Activated CD4-positive, alpha-beta T cell treated with anti-CD3 and anti-CD28 coated beads, Interleukin-10, Interleukin-2, amounts not matched to agents 100 ng/mL and 50 ng/mL, durations not matched to agents 16 hours and 8 hours (primary cell): ENCODE results near the gene ERGIC1.
"Not testable (repeated sequence)": the region's sequence is repeated elsewhere in the genome, so short reads cannot be mapped to it uniquely, and the experiment has no call there.

Experiments
- DNase-seq: peaks from one replicate; pipeline ENCODE4 v3.0.0-alpha.2; 2020

Gene ERGIC1

DNA sequence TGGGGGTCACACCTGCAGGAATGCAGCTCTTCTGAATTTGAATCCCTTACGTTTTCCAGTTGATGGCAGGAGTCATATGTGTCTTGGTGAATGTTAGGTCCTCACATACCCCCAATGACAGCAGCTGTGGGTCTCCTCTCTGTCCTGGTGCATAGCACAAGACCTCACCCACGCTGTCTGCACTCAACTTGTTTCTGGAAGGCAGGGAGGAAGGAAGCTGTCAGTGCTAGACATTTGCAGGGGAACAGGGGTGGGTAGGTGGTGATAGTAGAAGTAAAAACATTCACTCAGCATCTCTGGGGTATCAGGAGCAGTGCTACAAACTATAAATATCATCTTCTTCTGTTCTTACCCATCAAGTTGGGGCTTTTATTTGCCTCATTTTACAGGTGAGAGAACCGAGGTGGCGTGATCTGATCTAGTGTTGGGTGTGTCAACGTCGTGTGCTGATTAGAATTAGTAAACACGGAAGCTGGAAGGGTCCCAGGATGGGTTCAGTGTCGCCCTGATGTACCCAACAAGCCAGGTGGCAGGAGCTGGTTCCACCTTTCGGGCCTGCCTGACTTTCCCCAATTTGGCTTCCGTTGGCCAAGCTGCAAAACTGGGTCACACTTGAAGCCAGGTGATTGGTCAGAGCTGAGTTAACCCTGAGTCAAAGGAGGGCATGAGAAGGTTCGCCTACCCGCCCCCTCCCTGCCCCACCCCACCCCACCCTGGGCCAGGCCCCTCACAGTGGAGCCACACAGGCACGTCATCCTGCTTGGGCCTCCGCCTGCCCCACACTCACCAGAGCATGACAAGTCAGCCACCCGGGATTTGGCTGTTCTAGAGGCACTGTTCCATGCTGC, 15.8 kb downstream of the ERGIC1 start:
- no peak for DNase-seq

DNA sequence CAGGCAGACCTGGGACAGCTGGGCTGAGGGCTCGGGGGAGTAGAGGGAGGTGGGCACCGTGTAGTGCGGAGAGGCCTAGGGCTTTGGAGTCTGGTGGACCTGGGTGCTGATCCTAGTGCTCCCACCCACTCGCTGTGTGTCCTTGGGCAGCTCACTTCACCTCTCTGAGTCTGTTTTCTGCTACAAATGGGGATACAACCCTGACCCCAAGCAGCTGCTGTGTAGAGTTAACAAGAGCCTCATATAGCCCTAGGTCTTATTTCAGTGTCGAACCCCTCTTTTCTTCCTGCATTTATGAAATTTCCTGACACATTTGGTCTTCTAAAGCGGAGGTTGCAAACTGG, 16.4 kb downstream of the ERGIC1 start:
- no peak for DNase-seq

DNA sequence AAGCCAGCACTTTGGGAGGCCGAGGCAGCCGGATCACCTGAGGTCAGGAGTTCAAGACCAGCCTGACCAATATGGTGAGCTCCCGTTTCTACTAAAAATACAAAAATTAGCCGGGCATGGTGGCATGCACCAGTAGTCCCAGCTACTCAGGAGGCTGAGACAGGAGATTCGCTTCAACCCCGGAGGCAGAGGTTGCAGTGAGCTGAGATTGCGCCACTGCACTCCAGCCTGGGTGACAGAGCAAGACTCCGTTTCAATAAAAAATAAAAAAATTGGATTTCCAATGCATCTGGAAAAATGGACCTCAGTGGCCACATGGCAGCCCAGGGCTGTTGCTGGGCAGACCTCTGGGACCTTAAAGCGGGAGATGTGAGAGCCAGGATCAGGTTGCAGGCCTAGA, 17.2 kb downstream of the ERGIC1 start:
- DNase-seq, result not testable (repeated sequence)

DNA sequence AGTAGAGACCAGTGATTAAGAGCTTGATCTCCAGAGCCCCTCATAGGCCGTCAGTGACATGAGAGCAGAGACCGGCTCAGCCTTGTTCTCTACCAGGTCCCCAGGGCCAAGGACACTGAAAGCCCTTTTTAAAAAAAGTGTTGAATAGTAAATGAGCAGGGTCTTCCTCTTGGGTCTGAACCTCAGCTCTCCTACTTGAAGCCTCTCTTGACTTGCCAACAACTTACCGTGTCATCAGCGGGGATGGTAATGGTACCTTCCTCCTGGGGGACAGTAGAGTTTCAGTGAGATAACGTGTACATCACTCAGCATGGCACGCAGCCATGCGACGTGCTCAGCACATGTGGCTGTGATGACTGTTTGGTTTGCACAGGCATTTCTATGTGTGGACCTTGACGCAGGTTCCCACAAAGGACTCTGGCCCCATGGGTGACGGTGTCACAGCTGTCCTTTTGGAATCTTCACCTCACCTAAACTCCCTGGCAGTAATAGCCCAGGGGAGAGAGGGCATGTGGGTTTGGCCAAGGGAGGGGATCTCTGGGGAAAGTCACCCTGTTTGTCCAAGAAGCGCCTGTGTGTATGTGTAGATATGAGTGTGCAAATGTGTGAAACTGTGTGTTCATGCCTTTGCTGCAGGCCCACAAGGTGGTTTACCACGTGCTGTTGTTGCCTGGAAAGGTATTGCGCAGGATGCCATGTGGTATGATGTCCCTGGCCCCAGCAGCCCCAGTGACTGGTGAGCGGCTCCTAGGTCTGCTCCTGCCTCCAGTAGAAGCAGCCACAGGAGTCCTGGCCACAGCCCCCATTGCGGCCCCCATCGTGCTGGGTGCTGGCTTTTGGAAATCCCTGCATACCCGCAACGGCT, 18.7 kb downstream of the ERGIC1 start:
- peak; percentile 50 for DNase-seq

DNA sequence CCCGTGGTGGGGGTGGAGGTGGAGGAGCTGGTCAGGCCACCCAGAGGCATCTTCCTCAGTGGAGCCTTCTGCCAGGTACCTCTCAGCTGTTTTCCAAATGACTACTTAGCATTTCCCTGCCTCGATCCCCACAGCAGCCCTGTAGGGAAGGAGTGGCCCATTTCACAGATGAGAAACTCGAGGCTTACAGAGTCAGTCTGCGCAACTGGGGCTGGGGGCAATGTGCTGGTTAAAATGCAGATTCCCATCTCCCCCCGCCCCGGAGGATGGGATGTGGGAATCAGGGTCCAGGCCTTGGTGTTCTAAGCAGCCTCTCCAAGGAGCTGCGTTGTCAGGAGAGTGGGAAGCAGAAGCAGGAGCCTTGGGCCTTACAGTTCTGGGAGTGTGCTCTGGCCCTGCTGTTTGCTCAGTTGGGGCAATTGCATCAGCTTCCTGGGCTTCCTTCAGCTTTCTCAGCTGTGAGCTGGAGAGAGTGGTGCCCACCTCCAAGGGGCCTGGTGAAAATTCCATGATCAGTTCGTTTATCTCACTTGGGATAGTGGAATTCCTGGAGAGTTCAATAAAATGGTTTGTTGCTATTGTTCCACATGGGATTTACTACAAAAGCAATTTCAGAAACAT, 19.4 kb downstream of the ERGIC1 start:
- no peak for DNase-seq

DNA sequence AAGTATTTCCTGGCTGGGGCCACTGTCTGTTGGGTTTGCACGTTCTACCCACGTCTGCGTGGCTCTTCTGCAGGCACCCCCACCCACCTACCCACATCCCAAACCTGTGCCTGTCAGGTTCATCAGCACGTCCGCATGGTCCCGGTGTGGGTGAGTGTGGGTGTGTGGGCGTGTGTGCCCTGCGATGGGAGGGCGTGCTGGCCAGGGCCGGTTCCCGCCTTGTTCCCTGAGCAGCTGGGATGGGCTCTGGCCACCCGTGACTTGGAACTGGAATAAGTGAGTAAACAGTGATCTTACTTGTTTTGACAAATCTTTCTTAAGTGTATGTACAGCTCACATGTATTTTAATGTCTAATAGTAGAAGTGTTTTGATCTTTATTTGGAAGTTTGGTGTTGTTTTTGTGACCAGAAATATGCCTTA, 20.4 kb downstream of the ERGIC1 start:
- DNase-seq, result no peak

DNA sequence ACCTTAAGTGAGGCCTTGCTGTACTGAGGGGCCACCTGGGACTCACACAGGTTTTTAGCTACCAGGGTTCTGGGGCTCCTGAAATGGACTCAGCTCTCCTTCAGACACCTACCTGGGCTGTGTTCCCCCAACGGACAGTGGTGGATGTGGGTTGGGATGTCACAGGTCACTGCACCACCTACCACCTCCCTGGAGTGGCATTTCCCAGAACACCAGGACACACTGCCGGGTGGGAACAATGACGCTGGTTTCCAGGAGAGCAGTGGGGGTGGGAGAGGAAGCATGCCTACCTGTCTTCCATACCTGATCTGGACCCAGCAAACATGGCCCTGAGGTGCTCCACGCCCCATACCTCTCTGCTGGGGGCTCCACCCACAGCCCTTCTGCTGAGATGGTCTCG, 20.9 kb downstream of the ERGIC1 start:
- DNase-seq, result no peak

DNA sequence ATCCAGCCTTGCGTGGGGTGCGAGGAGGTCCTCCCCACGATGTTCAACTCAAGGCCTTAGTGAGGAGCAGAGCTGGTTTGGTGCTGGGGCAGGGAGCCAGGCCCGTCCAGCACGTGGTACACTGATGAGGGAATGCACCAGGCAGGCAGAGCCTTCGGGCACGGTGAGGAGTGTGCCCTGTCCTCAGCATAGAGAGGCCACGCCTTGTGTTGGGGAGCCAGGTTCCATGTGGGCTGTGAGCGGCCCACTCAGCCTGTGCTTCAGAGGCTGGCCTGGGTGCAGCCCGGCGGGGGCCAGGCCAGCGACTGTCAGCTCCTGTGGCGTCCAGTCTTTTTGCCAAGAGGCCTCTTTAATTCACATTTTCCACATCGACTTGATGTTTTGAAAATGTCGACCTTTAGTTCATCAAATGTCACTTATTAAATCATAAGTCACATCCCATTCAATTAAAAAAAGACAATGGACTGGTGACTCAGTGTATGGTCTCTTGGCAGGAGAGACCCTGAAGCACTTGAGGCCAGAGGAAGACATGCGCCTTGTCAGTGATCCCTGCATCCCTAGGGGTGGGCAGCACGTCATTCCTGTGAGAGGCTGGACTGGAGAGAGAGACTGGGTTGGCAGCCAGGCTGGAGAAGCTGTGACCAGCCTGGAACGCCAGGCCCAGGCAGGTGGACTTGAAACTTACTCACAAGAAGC, 21.7 kb downstream of the ERGIC1 start:
- no peak for DNase-seq

DNA sequence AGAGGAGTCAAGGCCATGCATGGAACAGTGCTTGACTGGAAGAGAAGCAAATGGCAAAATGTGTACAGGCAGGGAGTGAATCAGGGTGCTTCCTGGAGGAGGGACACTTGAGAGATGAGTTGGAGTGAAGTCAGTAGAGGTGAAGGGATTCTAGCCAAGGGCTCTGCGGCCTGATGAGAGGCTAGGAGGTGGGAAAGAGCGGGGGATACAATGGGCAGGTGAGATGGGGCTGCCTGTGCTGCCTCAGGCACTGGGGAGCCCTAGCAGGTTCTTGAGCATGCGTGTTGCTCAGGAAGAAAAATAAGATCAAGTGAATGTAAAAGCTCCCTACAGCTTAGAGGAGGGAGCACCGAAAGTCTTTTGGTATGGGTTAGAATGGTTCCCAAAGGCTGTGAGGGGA, 22.3 kb downstream of the ERGIC1 start:
- DNase-seq, result no peak

DNA sequence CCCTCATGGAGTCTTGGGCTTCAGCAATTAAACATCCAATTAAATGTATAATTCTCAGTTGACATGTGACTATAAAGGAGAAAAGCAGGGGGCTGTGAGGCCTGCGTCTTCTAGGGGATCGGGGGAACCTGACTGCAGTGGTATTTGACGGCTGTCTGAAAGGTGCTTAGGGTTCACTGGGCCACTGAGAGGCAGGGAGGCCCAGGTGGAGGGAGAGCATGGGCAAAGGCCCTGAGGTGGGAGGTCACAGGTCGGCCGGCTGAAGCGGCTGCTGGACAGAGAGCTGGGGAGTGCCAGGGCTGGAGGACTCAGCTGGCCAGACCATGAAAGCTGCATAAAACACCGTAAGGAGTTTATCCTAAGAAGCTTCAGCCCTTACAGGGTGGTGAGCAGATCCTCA, 23.9 kb downstream of the ERGIC1 start:
- no peak for DNase-seq

DNA sequence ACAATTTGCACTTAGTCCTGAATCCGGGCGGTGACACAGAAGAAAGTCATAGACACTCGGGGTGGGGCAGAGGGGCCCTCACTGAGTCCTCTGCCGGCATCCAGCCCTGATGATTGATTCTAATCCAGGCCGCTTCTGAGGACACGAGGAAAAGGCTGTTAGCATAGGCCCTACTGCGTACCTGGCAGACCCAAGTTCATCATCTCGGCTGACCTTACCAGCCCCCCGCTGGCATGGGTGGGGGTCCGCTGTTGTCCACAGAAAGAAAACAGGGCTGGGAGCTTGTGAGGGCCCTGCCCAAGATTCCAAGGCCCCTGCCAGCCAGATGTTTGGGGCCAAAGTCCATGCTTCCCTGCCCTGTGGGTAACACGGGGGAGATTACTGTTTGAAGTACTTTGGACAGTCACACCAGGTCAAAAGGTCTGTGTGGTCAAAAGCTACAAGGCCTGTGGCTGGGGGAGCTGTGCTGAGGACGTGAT, 24.5 kb downstream of the ERGIC1 start:
- no peak for DNase-seq

DNA sequence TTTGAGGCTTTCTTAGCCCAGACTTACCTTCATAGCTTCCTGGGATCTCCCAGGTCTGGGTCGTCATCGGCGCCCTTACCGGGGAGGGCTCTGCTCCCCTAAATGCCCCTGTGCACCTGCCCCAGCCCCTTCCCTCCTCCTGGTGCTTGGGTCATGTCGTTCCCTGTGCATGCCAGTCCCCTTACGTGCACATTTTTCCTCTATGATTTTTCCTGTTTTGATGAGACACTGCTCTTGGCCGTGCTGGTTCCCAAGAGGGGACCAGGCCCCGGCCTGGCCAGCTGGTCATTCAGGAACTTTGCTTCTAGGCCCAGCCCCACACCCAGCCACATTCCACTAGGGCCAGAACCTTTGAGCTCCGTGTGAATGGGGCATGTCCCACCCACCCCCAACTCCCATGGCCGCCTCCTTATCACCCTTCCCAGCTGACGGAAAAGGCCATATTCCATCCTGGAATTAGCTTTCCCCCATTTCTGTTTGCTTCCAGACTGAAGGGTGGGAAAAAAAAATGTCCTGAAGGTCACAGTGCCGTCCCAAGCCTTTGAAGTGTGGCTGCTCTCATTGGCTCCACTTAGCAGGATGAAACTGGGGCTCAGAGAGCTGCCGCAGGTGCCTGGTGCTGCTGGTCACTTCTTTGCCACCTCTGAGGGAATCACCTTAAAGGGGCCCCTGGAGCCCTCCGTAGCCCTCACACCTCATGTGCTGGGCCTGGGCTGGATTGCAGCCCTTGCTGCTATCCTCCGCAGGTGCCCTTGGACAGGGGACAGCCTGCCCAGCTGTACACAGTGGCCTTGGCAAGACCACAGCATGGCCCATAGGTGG, 25.1 kb downstream of the ERGIC1 start:
- DNase-seq, result no peak

DNA sequence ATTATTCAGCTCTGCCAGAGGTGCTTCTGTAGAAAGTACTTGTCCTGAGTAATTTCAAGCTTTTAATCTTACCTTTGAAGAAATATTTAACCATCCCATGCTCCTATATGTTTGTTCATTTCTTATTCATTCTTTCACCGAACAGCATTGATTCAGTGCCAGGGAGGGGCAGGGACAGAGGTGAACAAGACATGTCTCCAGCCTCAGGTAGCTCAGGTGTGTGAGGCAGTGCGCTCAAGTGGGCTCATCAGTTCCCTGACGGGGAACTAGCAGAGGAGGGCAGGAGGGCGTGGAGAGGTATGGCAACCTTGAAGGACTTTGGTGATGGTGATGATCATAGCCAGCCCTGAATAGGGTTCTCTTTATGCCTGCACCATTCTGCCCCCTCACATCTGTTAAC, 25.9 kb downstream of the ERGIC1 start:
- no peak for DNase-seq

DNA sequence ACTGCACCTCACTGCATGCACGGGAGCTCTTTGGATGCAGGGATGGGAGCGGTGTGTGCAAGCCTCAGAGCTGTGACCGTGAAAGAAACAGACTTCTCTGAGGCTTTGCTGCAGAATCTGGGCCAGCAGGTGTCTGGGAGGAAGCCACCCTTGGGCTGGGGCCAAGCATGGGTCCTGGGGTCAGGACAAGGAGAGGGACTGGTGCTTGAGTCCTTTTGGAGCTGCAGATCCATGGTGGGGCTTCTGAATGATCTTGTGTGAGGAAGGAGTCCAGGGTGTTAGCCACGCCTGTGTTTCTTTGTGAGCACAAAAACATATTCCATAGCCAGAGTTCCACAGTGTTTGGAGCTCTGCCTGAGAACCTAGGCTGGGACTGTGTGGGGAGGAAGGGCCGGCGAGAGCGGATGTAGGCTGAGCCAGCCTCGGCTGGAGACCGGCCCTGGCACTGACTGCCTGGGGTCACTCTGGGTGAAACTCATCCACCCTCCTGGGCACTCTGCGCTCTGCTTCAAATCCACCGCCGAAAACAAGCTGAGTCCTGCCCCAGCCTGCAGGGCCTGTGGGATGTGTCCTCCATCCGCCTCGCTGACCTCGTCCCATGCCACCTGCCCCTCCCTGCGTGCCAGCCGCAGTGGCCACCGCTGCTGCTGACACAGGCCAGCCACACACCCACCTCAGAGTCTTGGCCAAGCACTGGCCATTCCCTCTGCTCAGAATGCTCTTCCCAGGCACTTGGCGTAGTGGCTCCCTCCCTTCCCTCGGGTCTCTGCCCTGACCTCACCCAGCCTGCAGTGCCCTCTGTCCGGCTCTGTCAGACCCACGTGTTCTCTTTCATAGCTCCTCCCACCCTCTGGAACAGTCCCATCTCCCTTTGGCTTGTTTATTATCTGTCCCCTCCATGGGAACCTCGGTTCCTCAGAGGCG, 26.7 kb downstream of the ERGIC1 start:
- DNase-seq, result no peak

DNA sequence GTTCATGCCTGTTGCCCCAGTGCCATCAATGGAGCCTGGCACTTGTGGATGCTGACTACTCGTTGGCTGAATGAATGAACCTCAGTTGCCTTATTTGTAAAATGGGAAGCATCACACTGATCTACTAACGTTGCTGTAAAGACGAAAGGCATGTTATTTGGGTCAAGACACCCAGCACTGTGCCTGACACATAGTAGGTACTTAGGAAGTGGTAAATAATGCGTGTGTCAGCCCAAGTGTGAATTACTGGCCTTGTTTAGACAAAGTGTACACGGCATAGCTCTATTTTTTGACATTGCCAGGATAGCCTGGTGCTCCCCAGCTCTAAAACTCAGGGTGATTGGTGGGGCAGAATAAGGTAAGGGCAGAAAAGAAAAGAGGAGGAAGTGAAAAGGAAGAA, 27.4 kb downstream of the ERGIC1 start:
- DNase-seq, result no peak

DNA sequence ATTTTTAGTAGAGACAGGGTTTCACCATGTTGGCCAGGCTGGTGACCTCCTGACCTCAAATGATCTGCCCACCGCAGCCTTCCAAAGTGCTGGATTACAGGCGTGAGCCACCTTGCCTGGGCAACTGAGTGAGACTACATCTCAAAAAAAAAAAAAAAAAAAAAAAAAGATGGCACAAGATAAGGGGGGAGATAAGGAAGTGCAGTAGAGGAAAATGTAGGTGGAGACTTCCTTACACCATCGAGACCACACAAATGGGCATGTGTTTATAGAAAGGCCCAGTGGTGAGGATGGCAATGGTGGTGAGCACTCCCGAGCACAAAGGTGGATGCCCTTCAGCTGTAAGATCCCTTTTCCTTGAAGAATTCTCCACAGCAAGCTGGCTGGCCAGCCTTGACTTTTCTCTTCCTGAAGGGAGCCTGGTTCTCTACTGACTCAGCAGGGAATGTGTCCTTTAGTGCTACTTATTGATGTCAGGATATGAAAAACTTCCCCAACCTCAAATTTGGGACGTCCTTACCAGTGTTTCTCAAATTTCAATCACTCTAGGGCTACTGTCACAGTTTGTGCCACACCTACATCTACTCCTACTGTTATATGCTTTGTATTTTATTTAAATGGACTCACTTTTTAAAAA, 28.2 kb downstream of the ERGIC1 start:
- no peak for DNase-seq

DNA sequence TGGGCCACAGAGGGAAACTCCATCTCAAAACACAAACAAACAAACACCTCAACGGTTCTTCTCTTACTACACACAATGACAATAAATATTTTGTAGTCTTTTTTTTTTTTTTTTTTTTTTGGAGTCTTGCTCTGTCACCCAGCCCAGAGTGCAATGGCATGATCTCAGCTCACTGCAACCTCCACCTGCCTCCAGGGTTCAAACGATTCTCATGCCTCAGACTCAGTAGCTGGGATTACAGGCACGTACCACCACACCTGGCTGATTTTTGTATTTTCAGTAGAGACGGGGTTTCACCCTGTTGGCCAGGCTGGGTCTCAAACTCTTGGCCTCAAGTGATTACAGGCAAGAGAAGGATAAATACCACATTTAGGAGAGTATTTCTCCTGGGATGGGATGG, 30.1 kb downstream of the ERGIC1 start:
- DNase-seq, result not testable (repeated sequence)

DNA sequence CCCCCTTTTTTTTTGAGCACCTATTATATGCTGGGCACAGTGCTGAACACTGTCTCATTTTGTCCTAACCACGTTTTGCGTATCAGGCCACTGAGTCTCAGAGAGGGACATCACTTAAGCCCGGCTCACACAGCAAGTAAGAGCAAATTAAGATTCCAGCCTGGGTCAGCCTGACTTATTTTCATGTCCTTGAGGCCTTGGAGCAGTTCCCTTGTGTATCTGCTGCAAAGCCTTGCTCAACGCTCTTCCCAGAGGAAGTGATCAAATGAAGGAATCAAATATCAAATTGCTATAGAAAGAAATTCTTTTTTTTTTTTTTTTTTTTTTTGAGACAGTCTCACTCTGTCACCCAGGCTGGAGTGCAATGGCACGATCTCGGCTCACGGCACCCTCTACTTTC, 30.7 kb downstream of the ERGIC1 start:
- no peak for DNase-seq

DNA sequence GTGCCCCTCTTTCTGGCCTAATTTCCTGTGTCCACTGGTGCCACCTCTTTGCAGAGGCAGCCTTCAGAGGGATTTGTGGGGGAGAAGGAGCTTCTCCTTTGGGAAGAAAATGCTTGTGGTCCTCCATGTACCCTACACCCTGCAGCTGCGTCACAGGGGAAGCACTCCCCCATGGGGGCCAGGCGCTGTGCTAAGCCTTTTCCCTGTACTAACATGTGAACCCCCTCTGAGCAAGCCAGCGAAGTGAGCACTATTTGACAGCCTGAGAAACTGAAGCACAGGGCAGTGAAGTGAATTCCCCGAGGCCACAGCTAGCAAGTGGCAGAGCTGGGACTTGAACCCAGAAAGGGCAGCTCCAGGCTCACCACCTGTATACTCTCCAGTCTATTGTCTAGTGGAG, 32.3 kb downstream of the ERGIC1 start:
- no peak for DNase-seq
